WTC11 (cell line): Measurements from ENCODE around the gene RGMA. TPM values are rescaled to one million over a fixed set of nuclear protein-coding genes. Genes with fewer than 3 reads are reported as not detected.

Source experiments
- ATAC-seq: fragments of 200-7000 bp; cut with Tn5 transposase; 2 replicates; pipeline ENCODE4 v1.10.0; 2021; ENCODE audit warnings: mild to moderate bottlenecking, moderate library complexity
- CTCF ChIA-PET: fragments of 300-600 bp; sonication (Branson Sonifier 250); formaldehyde crosslinking; loops from one replicate; lab custom pipeline; 2021; ENCODE audit warnings: antibody characterized with exemption; lab: Charles Lee
- POLR2A ChIA-PET: fragments of 350-600 bp; sonication (Branson Sonifier 250); formaldehyde crosslinking; loops from one replicate; lab custom pipeline; 2021; ENCODE audit warnings: antibody characterized with exemption; lab: Charles Lee
- DNase-seq: peaks from one replicate; pipeline ENCODE4 v3.0.0; 2021; ENCODE audit warnings: low spot score
- H3K27ac Mint-ChIP-seq: 2 replicates; pipeline ENCODE4 v1.8.0; 2021; ENCODE audit warnings: mixed read lengths
- H3K27me3 Mint-ChIP-seq: 2 replicates; pipeline ENCODE4 v1.8.0; 2021; ENCODE audit warnings: low read depth, mild to moderate bottlenecking, moderate library complexity, mixed read lengths
- H3K36me3 Mint-ChIP-seq: 2 replicates; pipeline ENCODE4 v1.8.0; 2021; ENCODE audit warnings: mixed read lengths
- H3K4me1 Mint-ChIP-seq: 2 replicates; pipeline ENCODE4 v1.8.0; 2022; ENCODE audit warnings: mixed read lengths
- H3K4me3 Mint-ChIP-seq: 2 replicates; pipeline ENCODE4 v1.8.0; 2021; ENCODE audit warnings: mild to moderate bottlenecking, moderate library complexity, mixed read lengths
- H3K9me3 Mint-ChIP-seq: 2 replicates; pipeline ENCODE4 v1.8.0; 2021; ENCODE audit warnings: mixed read lengths
- AR ChIP-seq: fragments of 250-450 bp; sonication (Bioruptor Pico); IDR thresholded peaks from 2 replicates; pipeline ENCODE4 v1.9.0; 2021; ENCODE audit warnings: mild to moderate bottlenecking
- ATF6 ChIP-seq: sonication (generic); formaldehyde crosslinking; IDR thresholded peaks from 2 replicates; pipeline ENCODE4 v1.8.1; 2023; ENCODE audit warnings: mild to moderate bottlenecking, missing genetic modification reagents
- CBFB ChIP-seq: sonication (generic); formaldehyde crosslinking; IDR thresholded peaks from 2 replicates; pipeline ENCODE4 v1.8.1; 2022; ENCODE audit warnings: mild to moderate bottlenecking, low read depth, missing genetic modification reagents
- E2F1 ChIP-seq: sonication (generic); formaldehyde crosslinking; IDR thresholded peaks from 2 replicates; pipeline ENCODE4 v1.8.0; 2022; ENCODE audit warnings: mild to moderate bottlenecking, missing genetic modification reagents
- FOXP1 ChIP-seq: sonication (generic); formaldehyde crosslinking; IDR thresholded peaks from 2 replicates; pipeline ENCODE4 v1.8.0; 2022; ENCODE audit warnings: missing genetic modification reagents, mild to moderate bottlenecking, moderate library complexity, borderline replicate concordance
- HMGA2 ChIP-seq: fragments of 250-450 bp; sonication (Bioruptor Pico); IDR thresholded peaks from 2 replicates; pipeline ENCODE4 v1.4.0; 2021; ENCODE audit warnings: mild to moderate bottlenecking, moderate library complexity
- IRF2 ChIP-seq: sonication (generic); formaldehyde crosslinking; IDR thresholded peaks from 2 replicates; pipeline ENCODE4 v1.8.0; 2022; ENCODE audit warnings: low read depth, missing genetic modification reagents, borderline replicate concordance
- MLX ChIP-seq: sonication (generic); formaldehyde crosslinking; IDR thresholded peaks from 2 replicates; pipeline ENCODE4 v1.8.1; 2023; ENCODE audit warnings: mild to moderate bottlenecking, missing genetic modification reagents, moderate library complexity
- MXD4 ChIP-seq: fragments of 250-450 bp; sonication (Bioruptor Pico); IDR thresholded peaks from 2 replicates; pipeline ENCODE4 v1.8.0; 2021; ENCODE audit warnings: mild to moderate bottlenecking, moderate library complexity, borderline replicate concordance
- OVOL2 ChIP-seq: fragments of 250-450 bp; sonication (Bioruptor Pico); IDR thresholded peaks from 2 replicates; pipeline ENCODE4 v1.9.0; 2021; ENCODE audit warnings: mild to moderate bottlenecking, borderline replicate concordance
- PREB ChIP-seq: sonication (generic); formaldehyde crosslinking; IDR thresholded peaks from 2 replicates; pipeline ENCODE4 v1.8.1; 2022; ENCODE audit warnings: mild to moderate bottlenecking, missing genetic modification reagents, moderate library complexity, borderline replicate concordance
- SMAD4 ChIP-seq: sonication (generic); formaldehyde crosslinking; IDR thresholded peaks from 2 replicates; pipeline ENCODE4 v1.8.0; 2022; ENCODE audit warnings: mild to moderate bottlenecking, missing genetic modification reagents
- TCF7 ChIP-seq: sonication (generic); formaldehyde crosslinking; IDR thresholded peaks from 2 replicates; pipeline ENCODE4 v1.8.0; 2022; ENCODE audit warnings: mild to moderate bottlenecking, low read depth, missing genetic modification reagents, moderate library complexity
- TP53 ChIP-seq: sonication (generic); formaldehyde crosslinking; IDR thresholded peaks from 2 replicates; pipeline ENCODE4 v1.8.1; 2023; ENCODE audit warnings: mild to moderate bottlenecking, missing genetic modification reagents
- USF1 ChIP-seq: sonication (generic); formaldehyde crosslinking; IDR thresholded peaks from 2 replicates; pipeline ENCODE4 v1.8.0; 2022; ENCODE audit warnings: mild to moderate bottlenecking, missing genetic modification reagents
- USF2 ChIP-seq: sonication (generic); formaldehyde crosslinking; IDR thresholded peaks from 2 replicates; pipeline ENCODE4 v1.8.1; 2023; ENCODE audit warnings: mild to moderate bottlenecking, missing genetic modification reagents, moderate library complexity
- ZNF416 ChIP-seq: fragments of 250-450 bp; sonication (Bioruptor Pico); IDR thresholded peaks from 2 replicates; pipeline ENCODE4 v1.9.0; 2021; ENCODE audit warnings: mild to moderate bottlenecking, inconsistent platforms
- ZNF512 ChIP-seq: sonication (generic); formaldehyde crosslinking; IDR thresholded peaks from 2 replicates; pipeline ENCODE4 v1.8.1; 2022; ENCODE audit warnings: missing genetic modification reagents, borderline replicate concordance
- total RNA-seq: library from RNA; stranded (reverse); gene quantifications from 3 replicates; pipeline ENCODE4 v1.2.3, GENCODE V29; 2021

Gene RGMA
- total RNA-seq, 1 experiment from 2014 or later: 47.2 TPM

- TF ChIP-seq USF2 (CRISPR knock-in tag) (no peak), OVOL2 (no peak)
- ChIA-PET CTCF (interaction anchor here (0.7 to 6.3 kb wide), 21 partner anchors 10 to 1095 kb away, joined by 3 to 89 read pairs (median 7); no protein-coding TSS in a partner anchor), POLR2A (no interaction called here)
- H3K27ac Mint-ChIP-seq: no peak overlapping the region
- H3K27me3 Mint-ChIP-seq: no peaks in the 10 kb centered on the region
- H3K9me3 Mint-ChIP-seq: no peaks in the 10 kb centered on the region
- H3K36me3 Mint-ChIP-seq: peaks cover 23% of the 10 kb centered on the region
- H3K4me1 Mint-ChIP-seq: peaks cover 28% of the 10 kb centered on the region
- DNase-seq: no peak
- H3K4me3 Mint-ChIP-seq: no peak overlapping the region
- ATAC-seq: no peak
Observed at GRCh38 chr15:93029214-93029835, 59.7 kb downstream of the RGMA start.

- ATAC-seq (no peak), DNase-seq (no peak)
- Mint-ChIP-seq H3K27ac (no peak overlapping the region; the same call in 1 of the 2 replicates), H3K27me3 (no peaks in the 10 kb centered on the region), H3K4me3 (no peak overlapping the region), H3K9me3 (no peaks in the 10 kb centered on the region), H3K36me3 (peaks cover 29% of the 10 kb centered on the region), H3K4me1 (peaks cover 28% of the 10 kb centered on the region)
- ChIA-PET POLR2A (interaction anchor here (0.7 kb wide), 1 partner anchor 16 kb away, joined by 3 read pairs; no protein-coding TSS in a partner anchor), CTCF (interaction anchor here (0.6 to 6.3 kb wide), 14 partner anchors 8 to 1095 kb away, joined by 3 to 89 read pairs (median 8); partner anchors contain the start of gene CHD2)
- TF ChIP-seq TP53 (CRISPR knock-in tag) (no peak), E2F1 (CRISPR knock-in tag) (no peak)
Observed at GRCh38 chr15:93028632-93029213, 60.3 kb downstream of the RGMA start.

GRCh38 chr15:93028111-93028631 is 60.8 kb downstream of the RGMA start:
- H3K4me3 Mint-ChIP-seq: no peak overlapping the region
- POLR2A ChIA-PET: interaction anchor here (0.7 kb wide), 1 partner anchor 16 kb away, joined by 3 read pairs; no protein-coding TSS in a partner anchor
- DNase-seq (no peak), ATAC-seq (no peak)
- peak overlapping the region; percentile 8; the same call in 1 of the 2 replicates for H3K27ac Mint-ChIP-seq
- peaks cover 28% of the 10 kb centered on the region for H3K4me1 Mint-ChIP-seq
- CTCF ChIA-PET: interaction anchor here (0.6 to 6.3 kb wide), 10 partner anchors 9 to 1091 kb away, joined by 3 to 89 read pairs (median 6); partner anchors contain the start of gene CHD2
- no peaks in the 10 kb centered on the region for H3K9me3 Mint-ChIP-seq
- H3K27me3 Mint-ChIP-seq: no peaks in the 10 kb centered on the region
- peaks cover 34% of the 10 kb centered on the region for H3K36me3 Mint-ChIP-seq
- TF ChIP-seq SMAD4 (CRISPR knock-in tag) (no peak), TCF7 (CRISPR knock-in tag) (no peak), PREB (CRISPR knock-in tag) (no peak), AR (CRISPR knock-in tag) (no peak), ATF6 (CRISPR knock-in tag) (no peak), ZNF416 (CRISPR knock-in tag) (no peak), MXD4 (CRISPR knock-in tag) (no peak), FOXP1 (CRISPR knock-in tag) (no peak), HMGA2 (CRISPR knock-in tag) (no peak), USF1 (CRISPR knock-in tag) (no peak), CBFB (CRISPR knock-in tag) (no peak), MLX (CRISPR knock-in tag) (no peak), IRF2 (CRISPR knock-in tag) (no peak), ZNF512 (CRISPR knock-in tag) (no peak)
